AG09309 (cell line): ENCODE data around the gene TBX2.

Experiments
- DNase-seq: peaks from one replicate; pipeline ENCODE4 v3.0.0-alpha.2; 2010; ENCODE audit warnings: low read depth
- H3K4me3 ChIP-seq: 2 replicates; pipeline ENCODE4 v1.5.1; 2011; ENCODE audit warnings: mild to moderate bottlenecking, low read depth, low read length, moderate library complexity; ENCODE audit not compliant: control insufficient read depth
- CTCF ChIP-seq: IDR thresholded peaks from 2 replicates; pipeline ENCODE4 v1.5.1; 2011; ENCODE audit warnings: mild to moderate bottlenecking, low read depth, low read length, inconsistent platforms; ENCODE audit not compliant: insufficient read depth, control insufficient read depth; ENCODE audit errors: missing control alignments

TBX2 gene

GRCh38 chr17:61398721-61399130 is 917 bp upstream of the TBX2 start:
- no peak for TF ChIP-seq CTCF
- no peak for DNase-seq
- H3K4me3 ChIP-seq: peak overlapping the region; percentile 73

DNA sequence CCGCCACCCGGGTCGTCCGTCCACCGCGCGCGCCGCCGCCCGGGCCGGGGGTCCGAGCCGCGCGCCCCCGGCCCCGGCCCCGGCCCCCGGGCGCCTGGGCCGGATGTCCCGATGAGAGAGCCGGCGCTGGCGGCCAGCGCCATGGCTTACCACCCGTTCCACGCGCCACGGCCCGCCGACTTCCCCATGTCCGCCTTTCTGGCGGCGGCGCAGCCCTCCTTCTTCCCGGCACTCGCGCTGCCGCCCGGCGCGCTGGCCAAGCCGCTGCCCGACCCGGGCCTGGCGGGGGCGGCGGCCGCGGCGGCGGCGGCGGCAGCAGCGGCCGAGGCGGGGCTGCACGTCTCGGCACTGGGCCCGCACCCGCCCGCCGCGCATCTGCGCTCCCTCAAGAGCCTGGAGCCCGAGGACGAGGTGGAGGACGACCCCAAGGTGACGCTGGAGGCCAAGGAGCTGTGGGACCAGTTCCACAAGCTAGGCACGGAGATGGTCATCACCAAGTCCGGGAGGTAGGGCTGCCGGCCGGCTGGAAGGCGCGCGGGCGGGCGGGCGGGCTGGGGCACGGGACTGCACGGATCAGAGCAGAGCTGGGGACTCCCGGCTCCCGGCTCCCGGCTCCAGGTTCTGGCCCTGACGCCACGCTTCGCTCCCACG is 548 bp downstream of the TBX2 start:
- DNase-seq: no peak
- H3K4me3 ChIP-seq: peak overlapping the region; percentile 73
- TF ChIP-seq CTCF: no peak

GRCh38 chr17:61400717-61401388 is 1.2 kb downstream of the TBX2 start:
- no peak for TF ChIP-seq CTCF
- peak overlapping the region; percentile 73 for H3K4me3 ChIP-seq

DNA sequence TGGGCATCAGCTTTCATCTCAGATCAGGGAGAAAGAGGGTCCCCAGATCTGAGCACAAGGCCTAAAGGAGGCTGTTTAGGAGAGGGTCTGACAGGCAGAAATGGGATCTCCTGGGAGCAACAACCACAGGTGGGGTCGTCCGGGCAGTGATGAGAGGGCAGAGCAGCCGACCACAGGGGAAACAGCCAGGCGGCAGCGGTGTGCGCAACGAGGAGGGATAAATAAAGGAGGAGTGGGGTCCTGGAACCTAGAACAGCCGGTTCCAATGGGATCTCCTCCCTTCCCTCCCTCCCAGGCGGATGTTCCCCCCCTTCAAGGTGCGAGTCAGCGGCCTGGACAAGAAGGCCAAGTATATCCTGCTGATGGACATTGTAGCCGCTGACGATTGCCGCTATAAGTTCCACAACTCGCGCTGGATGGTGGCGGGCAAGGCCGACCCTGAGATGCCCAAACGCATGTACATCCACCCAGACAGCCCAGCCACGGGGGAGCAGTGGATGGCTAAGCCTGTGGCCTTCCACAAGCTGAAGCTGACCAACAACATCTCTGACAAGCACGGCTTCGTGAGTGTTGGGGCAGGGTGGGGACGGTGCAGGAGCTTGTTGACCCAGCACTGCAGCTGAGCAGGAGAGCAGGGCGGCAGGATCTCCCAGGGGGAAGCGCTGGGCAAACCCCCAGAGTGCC is 1.9 kb downstream of the TBX2 start:
- DNase-seq: no peak
- H3K4me3 ChIP-seq: peak overlapping the region; percentile 73
- no peak for TF ChIP-seq CTCF

More at GRCh38 chr17:61400717-61401388, 1.2 kb downstream of the TBX2 start:
- no peak for DNase-seq

- DNase-seq: no peak
- TF ChIP-seq CTCF: no peak
- H3K4me3 ChIP-seq: peak overlapping the region; percentile 73
These were observed 2.5 kb downstream of the TBX2 start for GRCh38 chr17:61402073-61402541.

GRCh38 chr17:61402978-61403800 is 3.5 kb downstream of the TBX2 start:
- H3K4me3 ChIP-seq: no peak overlapping the region
- DNase-seq: no peak
- no peak for TF ChIP-seq CTCF
